ENCODE measurements around the gene SLC44A5.

Gene SLC44A5

GRCh38 chr1:75171876-75172275, 439.0 kb downstream of the SLC44A5 start:
- no peak for DNase-seq

- DNase-seq, result no peak
Measured at GRCh38 chr1:75170981-75171380, 439.9 kb downstream of the SLC44A5 start.

- DNase-seq, result no peak
Measured at GRCh38 chr1:75170011-75170410, 440.9 kb downstream of the SLC44A5 start.

- no peak for DNase-seq
Measured at GRCh38 chr1:75166821-75167220, 444.1 kb downstream of the SLC44A5 start.

- no peak for DNase-seq
Measured at GRCh38 chr1:75165264-75165663, 445.6 kb downstream of the SLC44A5 start.

- DNase-seq, result no peak
Measured at GRCh38 chr1:75159154-75159553, 451.8 kb downstream of the SLC44A5 start.

Measured in GOT3 (cell line).